Breast epithelium (tissue), 3 donors: Measurements from ENCODE around the gene ANKRD1.

Experiments used
- POLR2A ChIP-seq: fragments of 450-650 bp; IDR thresholded peaks from one replicate; pipeline ENCODE4 v1.6.1; 2016; ENCODE audit warnings: antibody characterized with exemption, mild to moderate bottlenecking, moderate library complexity
- TF ChIP-seq, protein P1 (sequence below), 3 donors: fragments of 450-650 bp; IDR thresholded peaks; one replicate each; pipeline ENCODE4 v1.5.1; 2016 to 2017; ENCODE audit warnings: antibody characterized with exemption in 3 of 3, mild to moderate bottlenecking in 3 of 3, moderate library complexity in 3 of 3

GRCh38 chr10:90958781-90959180, 37.9 kb upstream of the ANKRD1 start:
- TF ChIP-seq, protein P1, sequence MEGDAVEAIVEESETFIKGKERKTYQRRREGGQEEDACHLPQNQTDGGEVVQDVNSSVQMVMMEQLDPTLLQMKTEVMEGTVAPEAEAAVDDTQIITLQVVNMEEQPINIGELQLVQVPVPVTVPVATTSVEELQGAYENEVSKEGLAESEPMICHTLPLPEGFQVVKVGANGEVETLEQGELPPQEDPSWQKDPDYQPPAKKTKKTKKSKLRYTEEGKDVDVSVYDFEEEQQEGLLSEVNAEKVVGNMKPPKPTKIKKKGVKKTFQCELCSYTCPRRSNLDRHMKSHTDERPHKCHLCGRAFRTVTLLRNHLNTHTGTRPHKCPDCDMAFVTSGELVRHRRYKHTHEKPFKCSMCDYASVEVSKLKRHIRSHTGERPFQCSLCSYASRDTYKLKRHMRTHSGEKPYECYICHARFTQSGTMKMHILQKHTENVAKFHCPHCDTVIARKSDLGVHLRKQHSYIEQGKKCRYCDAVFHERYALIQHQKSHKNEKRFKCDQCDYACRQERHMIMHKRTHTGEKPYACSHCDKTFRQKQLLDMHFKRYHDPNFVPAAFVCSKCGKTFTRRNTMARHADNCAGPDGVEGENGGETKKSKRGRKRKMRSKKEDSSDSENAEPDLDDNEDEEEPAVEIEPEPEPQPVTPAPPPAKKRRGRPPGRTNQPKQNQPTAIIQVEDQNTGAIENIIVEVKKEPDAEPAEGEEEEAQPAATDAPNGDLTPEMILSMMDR (IDR thresholded peaks at IDR 0.05), result no peak
- TF ChIP-seq POLR2A, result no peak
